ENCODE measurements around the gene PHC2. TPM values are rescaled to one million over a fixed set of nuclear protein-coding genes. Genes with fewer than 3 reads are reported as not detected.

The PHC2 gene
- total RNA-seq, 1 donor: 85.4 TPM

GRCh38 chr1:33297911-33298622 lies 132.8 kb downstream of the PHC2 start:
- Histone ChIP-seq H3K36me3 (ENCODE audit: insufficient read depth, low read length) (peaks cover 32% of the 10 kb centered on the region), H3K27ac (ENCODE audit: low read depth, low read length) (no peak overlapping the region), H3K27me3 (ENCODE audit: insufficient read depth, low read length) (no peaks in the 10 kb centered on the region), H3K9me3 (ENCODE audit: low read depth, low read length) (no peaks in the 10 kb centered on the region), H3K4me3 (ENCODE audit: insufficient read depth, low read length) (no peak overlapping the region), H2AFZ (ENCODE audit: low read length) (no peak overlapping the region), H3K4me2 (ENCODE audit: insufficient read depth, low read length) (no peak overlapping the region), H3K4me1 (ENCODE audit: insufficient read depth, low read length) (peaks cover 12% of the 10 kb centered on the region), H3K79me2 (ENCODE audit: insufficient read depth, low read length) (peaks cover 2% of the 10 kb centered on the region), H4K20me1 (ENCODE audit: insufficient read depth, low read length) (peaks cover 9% of the 10 kb centered on the region)
- TF ChIP-seq CTCF (IDR thresholded peaks at IDR 0.05; ENCODE audit: extremely low read depth, low read depth, low read length): no peak
- DNase-seq (ENCODE audit: insufficient read length, low spot score, missing footprints): no peak

- peaks cover 2% of the 10 kb centered on the region for H3K79me2 ChIP-seq (ENCODE audit: insufficient read depth, low read length)
- peaks cover 32% of the 10 kb centered on the region for H3K36me3 ChIP-seq (ENCODE audit: insufficient read depth, low read length)
- H2AFZ ChIP-seq (ENCODE audit: low read length): no peak overlapping the region
- H3K4me2 ChIP-seq (ENCODE audit: insufficient read depth, low read length): no peak overlapping the region
- H3K4me3 ChIP-seq (ENCODE audit: insufficient read depth, low read length): no peak overlapping the region
- H3K27me3 ChIP-seq (ENCODE audit: insufficient read depth, low read length): no peaks in the 10 kb centered on the region
- H3K9me3 ChIP-seq (ENCODE audit: low read depth, low read length): no peaks in the 10 kb centered on the region
- TF ChIP-seq CTCF (IDR thresholded peaks at IDR 0.05; ENCODE audit: extremely low read depth, low read depth, low read length): no peak
- H4K20me1 ChIP-seq (ENCODE audit: insufficient read depth, low read length): peaks cover 15% of the 10 kb centered on the region
- H3K4me1 ChIP-seq (ENCODE audit: insufficient read depth, low read length): peaks cover 12% of the 10 kb centered on the region
- no peak for DNase-seq (ENCODE audit: insufficient read length, low spot score, missing footprints)
- H3K27ac ChIP-seq (ENCODE audit: low read depth, low read length): no peak overlapping the region
Measured at GRCh38 chr1:33296824-33297223, 134.1 kb downstream of the PHC2 start.

- Histone ChIP-seq H3K27ac (ENCODE audit: low read depth, low read length) (no peak overlapping the region), H3K4me2 (ENCODE audit: insufficient read depth, low read length) (no peak overlapping the region), H3K79me2 (ENCODE audit: insufficient read depth, low read length) (peaks cover 2% of the 10 kb centered on the region), H4K20me1 (ENCODE audit: insufficient read depth, low read length) (peaks cover 15% of the 10 kb centered on the region), H3K27me3 (ENCODE audit: insufficient read depth, low read length) (no peaks in the 10 kb centered on the region), H3K9me3 (ENCODE audit: low read depth, low read length) (no peaks in the 10 kb centered on the region), H3K4me1 (ENCODE audit: insufficient read depth, low read length) (peaks cover 8% of the 10 kb centered on the region), H3K36me3 (ENCODE audit: insufficient read depth, low read length) (peaks cover 32% of the 10 kb centered on the region), H3K4me3 (ENCODE audit: insufficient read depth, low read length) (no peak overlapping the region), H2AFZ (ENCODE audit: low read length) (no peak overlapping the region)
- no peak for DNase-seq (ENCODE audit: insufficient read length, low spot score, missing footprints)
- TF ChIP-seq CTCF (IDR thresholded peaks at IDR 0.05; ENCODE audit: extremely low read depth, low read depth, low read length): no peak
Measured at GRCh38 chr1:33296082-33296458, 134.8 kb downstream of the PHC2 start.

- H3K79me2 ChIP-seq (ENCODE audit: insufficient read depth, low read length): peaks cover 2% of the 10 kb centered on the region
- no peak overlapping the region for H3K4me3 ChIP-seq (ENCODE audit: insufficient read depth, low read length)
- peaks cover 15% of the 10 kb centered on the region for H4K20me1 ChIP-seq (ENCODE audit: insufficient read depth, low read length)
- DNase-seq (ENCODE audit: insufficient read length, low spot score, missing footprints): peak; percentile 97
- peak; percentile 95 for TF ChIP-seq CTCF (IDR thresholded peaks at IDR 0.05; ENCODE audit: extremely low read depth, low read depth, low read length)
- no peaks in the 10 kb centered on the region for H3K27me3 ChIP-seq (ENCODE audit: insufficient read depth, low read length)
- peaks cover 3% of the 10 kb centered on the region for H3K4me1 ChIP-seq (ENCODE audit: insufficient read depth, low read length)
- no peak overlapping the region for H3K4me2 ChIP-seq (ENCODE audit: insufficient read depth, low read length)
- peaks cover 32% of the 10 kb centered on the region for H3K36me3 ChIP-seq (ENCODE audit: insufficient read depth, low read length)
- no peaks in the 10 kb centered on the region for H3K9me3 ChIP-seq (ENCODE audit: low read depth, low read length)
- H3K27ac ChIP-seq (ENCODE audit: low read depth, low read length): no peak overlapping the region
- H2AFZ ChIP-seq (ENCODE audit: low read length): no peak overlapping the region
Measured at GRCh38 chr1:33295450-33296081, 135.3 kb downstream of the PHC2 start.

Data from osteoblast (primary cell).